AG09309 (cell line): ENCODE data around the gene SSTR3.

ENCODE experiments used
- DNase-seq: peaks from one replicate; pipeline ENCODE4 v3.0.0-alpha.2; 2010; ENCODE audit warnings: low read depth
- H3K4me3 ChIP-seq: 2 replicates; pipeline ENCODE4 v1.5.1; 2011; ENCODE audit warnings: mild to moderate bottlenecking, low read depth, low read length, moderate library complexity; ENCODE audit not compliant: control insufficient read depth
- TF ChIP-seq, protein P1 (sequence below): IDR thresholded peaks from 2 replicates; pipeline ENCODE4 v1.5.1; 2011; ENCODE audit warnings: mild to moderate bottlenecking, low read depth, low read length, inconsistent platforms; ENCODE audit not compliant: insufficient read depth, control insufficient read depth; ENCODE audit errors: missing control alignments

Gene SSTR3

GRCh38 chr22:37157516-37158285 is 54.6 kb downstream of the SSTR3 start:
- TF ChIP-seq, protein P1, sequence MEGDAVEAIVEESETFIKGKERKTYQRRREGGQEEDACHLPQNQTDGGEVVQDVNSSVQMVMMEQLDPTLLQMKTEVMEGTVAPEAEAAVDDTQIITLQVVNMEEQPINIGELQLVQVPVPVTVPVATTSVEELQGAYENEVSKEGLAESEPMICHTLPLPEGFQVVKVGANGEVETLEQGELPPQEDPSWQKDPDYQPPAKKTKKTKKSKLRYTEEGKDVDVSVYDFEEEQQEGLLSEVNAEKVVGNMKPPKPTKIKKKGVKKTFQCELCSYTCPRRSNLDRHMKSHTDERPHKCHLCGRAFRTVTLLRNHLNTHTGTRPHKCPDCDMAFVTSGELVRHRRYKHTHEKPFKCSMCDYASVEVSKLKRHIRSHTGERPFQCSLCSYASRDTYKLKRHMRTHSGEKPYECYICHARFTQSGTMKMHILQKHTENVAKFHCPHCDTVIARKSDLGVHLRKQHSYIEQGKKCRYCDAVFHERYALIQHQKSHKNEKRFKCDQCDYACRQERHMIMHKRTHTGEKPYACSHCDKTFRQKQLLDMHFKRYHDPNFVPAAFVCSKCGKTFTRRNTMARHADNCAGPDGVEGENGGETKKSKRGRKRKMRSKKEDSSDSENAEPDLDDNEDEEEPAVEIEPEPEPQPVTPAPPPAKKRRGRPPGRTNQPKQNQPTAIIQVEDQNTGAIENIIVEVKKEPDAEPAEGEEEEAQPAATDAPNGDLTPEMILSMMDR = no peak
- no peak overlapping the region for H3K4me3 ChIP-seq
- no peak for DNase-seq

DNA sequence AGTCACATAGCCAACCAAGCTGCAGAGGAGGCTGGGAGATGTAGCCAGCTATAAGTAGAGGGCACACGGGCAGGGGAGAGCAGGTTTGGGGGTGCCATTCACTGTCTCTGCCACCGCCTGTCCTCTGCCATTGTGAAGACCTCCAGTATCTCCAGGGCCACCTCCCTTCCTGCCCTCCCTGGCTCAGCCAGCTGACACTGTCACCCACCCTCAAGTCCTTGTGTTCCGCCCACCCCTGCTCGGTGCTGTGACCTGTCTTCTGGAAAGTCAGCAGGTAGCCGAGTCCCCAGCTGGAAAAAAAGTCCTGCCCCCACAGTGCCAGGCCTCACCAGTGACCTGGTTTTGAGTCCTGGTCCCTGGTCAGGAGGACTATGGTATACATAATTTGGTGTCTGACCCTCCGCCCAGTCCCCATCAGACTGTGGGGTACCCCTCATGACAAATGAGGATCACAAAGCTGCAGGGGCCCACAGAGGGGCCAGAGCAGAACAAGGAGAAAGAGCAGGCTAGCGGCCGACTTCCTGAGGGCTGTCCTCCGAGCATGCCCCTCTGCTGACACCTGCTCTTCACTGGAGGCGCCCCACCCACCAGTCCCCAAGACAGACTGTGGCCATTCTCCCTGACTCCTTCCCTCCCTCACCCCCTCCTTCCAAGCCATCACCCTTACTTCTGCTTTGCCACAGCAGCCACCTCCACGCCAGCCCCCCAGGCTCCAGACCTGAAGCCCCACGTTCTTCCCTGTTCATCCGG is 55.4 kb downstream of the SSTR3 start:
- no peak overlapping the region for H3K4me3 ChIP-seq
- no peak for DNase-seq
- TF ChIP-seq, protein P1 = no peak

- TF ChIP-seq, protein P1 = no peak
- DNase-seq = no peak
- H3K4me3 ChIP-seq = no peak overlapping the region
Observed at GRCh38 chr22:37155971-37156370, 56.3 kb downstream of the SSTR3 start.

- H3K4me3 ChIP-seq = no peak overlapping the region
- TF ChIP-seq, protein P1 = no peak
- no peak for DNase-seq
Observed at GRCh38 chr22:37154925-37155712, 57.2 kb downstream of the SSTR3 start.
